Activated T-helper 2 cell treated with anti-CD3 and anti-CD28 coated beads, Interferon-gamma antibody, Interleukin-2, Interleukin-4, amounts not matched to agents 10 μg/mL and 5 μg/mL and 100 μg/mL, durations not matched to agents 14 hours and 24 hours and 36 hours (primary cell): Measurements from ENCODE around the gene RNU6-9. TPM values are rescaled to one million over a fixed set of nuclear protein-coding genes. Genes with fewer than 3 reads are reported as not detected.
"Not testable (repeated sequence)": the region's sequence is repeated elsewhere in the genome, so short reads cannot be mapped to it uniquely, and the experiment has no call there.

Source experiments
- DNase-seq: peaks from one replicate; pipeline ENCODE4 v3.0.0; 2021; ENCODE audit warnings: low spot score
- H3K27ac Mint-ChIP-seq: one replicate; pipeline ENCODE4 v1.8.0; 2021; ENCODE audit warnings: mixed read lengths
- H3K27me3 Mint-ChIP-seq: one replicate; pipeline ENCODE4 v1.8.0; 2021; ENCODE audit warnings: low read depth, mixed read lengths
- H3K36me3 Mint-ChIP-seq: one replicate; pipeline ENCODE4 v1.8.0; 2021; ENCODE audit warnings: low read depth, mixed read lengths
- H3K4me1 Mint-ChIP-seq: one replicate; pipeline ENCODE4 v1.8.0; 2021; ENCODE audit warnings: low read depth, mixed read lengths
- H3K4me3 Mint-ChIP-seq: one replicate; pipeline ENCODE4 v1.8.0; 2021; ENCODE audit warnings: low read depth, mild to moderate bottlenecking, moderate library complexity, mixed read lengths
- H3K9me3 Mint-ChIP-seq: one replicate; pipeline ENCODE4 v1.8.0; 2021; ENCODE audit warnings: mixed read lengths
- intact Hi-C: fragments of 100-400 bp; cut with micrococcal nuclease; formaldehyde crosslinking; loops from one replicate; pipeline ENCODE4 v1.15.1; 2023
- total RNA-seq: library from RNA; stranded (reverse); gene quantifications from 2 replicates; pipeline ENCODE4 v1.2.3, GENCODE V29; 2022

RNU6-9 gene
- total RNA-seq, 1 donor from 2014 or later: not detected

DNA sequence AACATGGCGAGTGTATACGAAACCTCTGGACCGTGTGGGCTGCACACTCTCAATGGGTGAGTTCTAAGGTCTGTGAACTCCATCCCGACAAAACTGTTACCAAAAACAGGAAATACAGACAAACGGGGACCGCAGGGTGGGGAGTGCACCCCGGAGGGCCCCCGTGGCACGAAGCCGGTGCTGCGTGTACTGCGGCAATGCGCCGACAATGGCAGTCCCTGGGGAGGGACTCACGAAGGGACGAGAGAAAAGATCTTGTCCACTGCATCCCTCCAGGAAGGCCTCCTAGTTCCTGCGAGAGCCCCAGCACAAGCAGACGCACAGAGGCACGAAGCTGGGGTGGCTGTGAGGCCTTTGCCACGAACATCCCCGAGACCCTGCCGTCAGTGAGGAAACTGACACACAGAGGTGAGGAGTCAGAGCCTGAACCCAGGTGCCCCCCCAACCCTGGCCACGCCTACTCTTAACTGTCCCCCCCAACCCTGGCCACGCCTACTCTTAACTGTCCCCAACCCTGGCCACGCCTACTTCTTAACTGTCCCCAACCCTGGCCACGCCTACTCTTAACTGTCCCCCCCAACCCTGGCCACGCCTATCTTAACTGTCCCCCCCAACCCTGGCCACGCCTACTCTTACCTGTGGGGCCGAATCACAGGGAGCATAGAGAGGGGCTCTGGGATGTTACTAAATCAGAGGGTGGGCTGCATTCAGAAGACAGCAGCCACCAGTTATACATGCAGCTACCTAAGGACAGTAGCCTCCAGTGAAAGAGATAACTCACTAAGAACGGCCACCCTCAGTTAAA is 4.5 kb upstream of the RNU6-9 start:
- Mint-ChIP-seq H3K4me1 (peaks cover 8% of the 10 kb centered on the region), H3K27me3 (no peaks in the 10 kb centered on the region), H3K36me3 (peaks cover 10% of the 10 kb centered on the region), H3K27ac (no peak overlapping the region), H3K9me3 (no peaks in the 10 kb centered on the region), H3K4me3 (no peak overlapping the region)
- intact Hi-C loops: no loop called here
- no peak for DNase-seq

- Mint-ChIP-seq H3K9me3 (no peaks in the 10 kb centered on the region), H3K36me3 (peaks cover 10% of the 10 kb centered on the region), H3K4me3 (no peak overlapping the region), H3K4me1 (peaks cover 8% of the 10 kb centered on the region), H3K27ac (no peak overlapping the region), H3K27me3 (no peaks in the 10 kb centered on the region)
- intact Hi-C loops: no loop called here
- DNase-seq: no peak
Measured at GRCh38 chr19:889662-890295, 3.5 kb upstream of the RNU6-9 start.

GRCh38 chr19:890831-891230 is 2.5 kb upstream of the RNU6-9 start:
- H3K27ac Mint-ChIP-seq: no peak overlapping the region
- peaks cover 10% of the 10 kb centered on the region for H3K36me3 Mint-ChIP-seq
- H3K27me3 Mint-ChIP-seq: no peaks in the 10 kb centered on the region
- H3K4me1 Mint-ChIP-seq: peaks cover 8% of the 10 kb centered on the region
- no peak for DNase-seq
- H3K4me3 Mint-ChIP-seq: peak overlapping the region; percentile 67
- intact Hi-C loops: no loop called here
- H3K9me3 Mint-ChIP-seq: no peaks in the 10 kb centered on the region

GRCh38 chr19:891421-892200 is 1.7 kb upstream of the RNU6-9 start:
- H3K36me3 Mint-ChIP-seq: peaks cover 15% of the 10 kb centered on the region
- DNase-seq, H3K4me1 Mint-ChIP-seq, H3K9me3 Mint-ChIP-seq, H3K27me3 Mint-ChIP-seq: not testable (repeated sequence)
- intact Hi-C loops: loop anchor here (2.0 kb wide), 2 partner anchors 17 to 29 kb away; no protein-coding TSS in a partner anchor
- H3K4me3 Mint-ChIP-seq: peak overlapping the region; percentile 84
- H3K27ac Mint-ChIP-seq: peak overlapping the region; percentile 81

DNA sequence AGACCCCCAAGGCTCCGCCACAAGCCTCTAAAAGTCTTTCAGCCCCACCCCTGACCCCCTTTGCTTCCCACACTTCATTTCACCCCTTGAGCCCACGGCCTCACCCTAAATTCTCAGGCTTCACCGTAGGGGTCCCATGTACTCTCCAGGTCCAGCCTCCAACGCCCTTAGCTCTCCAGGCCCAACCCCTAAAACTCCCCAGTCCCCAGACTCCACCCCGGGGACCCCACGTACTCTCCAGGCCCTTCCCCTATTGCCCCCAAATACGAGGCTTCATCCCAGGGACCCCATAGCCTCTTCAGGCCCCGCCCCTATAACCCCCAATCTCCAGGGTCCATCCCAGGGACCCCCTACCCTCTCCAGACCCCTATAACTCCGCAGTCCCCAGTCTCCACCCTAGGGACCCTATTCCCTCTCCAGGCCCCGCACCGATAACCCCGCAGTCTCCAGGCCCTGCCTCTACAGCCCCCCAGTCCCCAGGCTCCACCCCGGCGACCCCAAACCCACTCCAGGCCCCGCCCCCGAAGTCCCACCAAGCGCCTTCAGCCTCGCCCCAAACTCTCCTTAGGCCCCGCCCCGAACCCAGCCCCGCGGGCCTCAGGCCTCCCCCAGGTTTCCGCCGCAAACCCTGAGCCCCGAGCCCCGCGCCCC is 916 bp upstream of the RNU6-9 start:
- H3K4me3 Mint-ChIP-seq: peak overlapping the region; percentile 84
- no peak for DNase-seq
- H3K27ac Mint-ChIP-seq: peak overlapping the region; percentile 81
- peaks cover 21% of the 10 kb centered on the region for H3K36me3 Mint-ChIP-seq
- H3K9me3 Mint-ChIP-seq: no peaks in the 10 kb centered on the region
- H3K4me1 Mint-ChIP-seq: peaks cover 8% of the 10 kb centered on the region
- H3K27me3 Mint-ChIP-seq: no peaks in the 10 kb centered on the region
- intact Hi-C loops: loop anchor here (2.0 kb wide), 2 partner anchors 16 to 30 kb away; no protein-coding TSS in a partner anchor

DNA sequence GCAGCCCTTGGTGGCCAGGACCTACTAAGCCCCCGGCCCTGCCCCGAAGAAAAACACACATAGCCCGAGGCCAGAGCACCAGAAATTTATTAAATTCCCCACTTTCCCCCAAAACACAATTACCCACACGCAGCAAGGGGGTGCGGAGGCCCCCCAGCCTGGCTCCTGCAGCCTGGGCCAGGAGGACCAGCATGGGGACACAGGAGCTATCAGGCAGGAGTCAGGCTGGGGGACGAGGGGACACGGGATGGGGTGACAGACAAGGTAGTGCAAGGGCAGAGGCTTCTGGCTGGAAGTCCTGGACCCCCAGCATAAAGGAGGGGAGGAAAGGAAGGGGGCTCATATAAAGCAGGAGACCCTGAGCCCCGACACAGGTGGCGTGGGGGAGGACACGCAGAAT is 3.1 kb downstream of the RNU6-9 start:
- Mint-ChIP-seq H3K4me1 (peaks cover 7% of the 10 kb centered on the region), H3K4me3 (no peak overlapping the region), H3K9me3 (no peaks in the 10 kb centered on the region), H3K36me3 (peaks cover 27% of the 10 kb centered on the region), H3K27me3 (no peaks in the 10 kb centered on the region), H3K27ac (no peak overlapping the region)
- no peak for DNase-seq
- intact Hi-C loops: no loop called here

GRCh38 chr19:896999-897398 is 3.7 kb downstream of the RNU6-9 start:
- no peak for DNase-seq
- intact Hi-C loops: no loop called here
- no peaks in the 10 kb centered on the region for H3K9me3 Mint-ChIP-seq
- no peak overlapping the region for H3K4me3 Mint-ChIP-seq
- H3K4me1 Mint-ChIP-seq: peaks cover 7% of the 10 kb centered on the region
- no peaks in the 10 kb centered on the region for H3K27me3 Mint-ChIP-seq
- H3K36me3 Mint-ChIP-seq: peaks cover 30% of the 10 kb centered on the region
- no peak overlapping the region for H3K27ac Mint-ChIP-seq

GRCh38 chr19:897442-898039 is 4.3 kb downstream of the RNU6-9 start:
- Mint-ChIP-seq H3K4me3 (no peak overlapping the region), H3K27me3 (no peaks in the 10 kb centered on the region), H3K9me3 (no peaks in the 10 kb centered on the region), H3K4me1 (peaks cover 5% of the 10 kb centered on the region), H3K36me3 (peaks cover 32% of the 10 kb centered on the region), H3K27ac (no peak overlapping the region)
- intact Hi-C loops: no loop called here
- no peak for DNase-seq

DNA sequence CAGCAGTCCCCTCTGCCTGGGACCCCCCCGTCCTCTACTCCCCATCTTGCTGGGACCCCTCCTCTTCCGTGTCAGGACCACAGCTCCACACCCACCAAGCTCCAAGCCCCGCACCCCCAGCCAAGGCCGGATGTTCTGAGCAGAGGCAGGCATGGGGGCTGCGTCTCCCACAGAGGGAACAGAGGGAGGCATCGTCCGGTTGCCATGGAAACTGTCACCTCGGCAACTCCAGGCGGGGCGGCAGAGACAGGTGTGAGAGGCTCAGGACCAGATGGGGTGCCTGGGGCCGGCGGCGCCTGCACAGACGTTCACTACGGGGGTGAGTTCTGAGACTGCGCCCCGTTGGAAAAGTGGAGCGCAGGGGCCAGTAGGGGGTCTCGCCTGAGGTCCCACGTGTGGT is 5.4 kb downstream of the RNU6-9 start:
- intact Hi-C loops: no loop called here
- Mint-ChIP-seq H3K9me3 (no peaks in the 10 kb centered on the region), H3K27ac (no peak overlapping the region), H3K36me3 (peaks cover 32% of the 10 kb centered on the region), H3K27me3 (no peaks in the 10 kb centered on the region), H3K4me3 (no peak overlapping the region), H3K4me1 (no peaks in the 10 kb centered on the region)
- DNase-seq: no peak

- DNase-seq: no peak
- no peaks in the 10 kb centered on the region for H3K9me3 Mint-ChIP-seq
- peaks cover 37% of the 10 kb centered on the region for H3K36me3 Mint-ChIP-seq
- H3K27ac Mint-ChIP-seq: no peak overlapping the region
- H3K27me3 Mint-ChIP-seq: no peaks in the 10 kb centered on the region
- H3K4me3 Mint-ChIP-seq: no peak overlapping the region
- intact Hi-C loops: no loop called here
- peaks cover 4% of the 10 kb centered on the region for H3K4me1 Mint-ChIP-seq
Measured at GRCh38 chr19:899336-900042, 6.2 kb downstream of the RNU6-9 start.

DNA sequence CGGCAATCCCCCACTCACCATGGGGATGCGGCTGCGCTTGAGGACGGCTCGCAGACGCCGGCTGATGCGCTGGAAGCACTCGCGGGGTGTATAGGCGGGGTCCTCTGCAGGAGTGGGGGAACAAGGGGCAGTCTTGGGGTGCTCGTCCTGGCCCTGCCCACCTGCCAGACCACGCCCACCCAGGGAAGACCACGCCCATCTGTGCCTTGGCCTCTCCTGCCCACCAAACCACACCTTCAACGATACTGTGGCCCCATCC is 6.7 kb downstream of the RNU6-9 start:
- no peaks in the 10 kb centered on the region for H3K27me3 Mint-ChIP-seq
- no peak overlapping the region for H3K27ac Mint-ChIP-seq
- no peak for DNase-seq
- H3K36me3 Mint-ChIP-seq: peaks cover 38% of the 10 kb centered on the region
- intact Hi-C loops: no loop called here
- peaks cover 4% of the 10 kb centered on the region for H3K4me1 Mint-ChIP-seq
- no peaks in the 10 kb centered on the region for H3K9me3 Mint-ChIP-seq
- H3K4me3 Mint-ChIP-seq: no peak overlapping the region
